ENCODE results near the gene SPIRE1.

Gene SPIRE1

DNA sequence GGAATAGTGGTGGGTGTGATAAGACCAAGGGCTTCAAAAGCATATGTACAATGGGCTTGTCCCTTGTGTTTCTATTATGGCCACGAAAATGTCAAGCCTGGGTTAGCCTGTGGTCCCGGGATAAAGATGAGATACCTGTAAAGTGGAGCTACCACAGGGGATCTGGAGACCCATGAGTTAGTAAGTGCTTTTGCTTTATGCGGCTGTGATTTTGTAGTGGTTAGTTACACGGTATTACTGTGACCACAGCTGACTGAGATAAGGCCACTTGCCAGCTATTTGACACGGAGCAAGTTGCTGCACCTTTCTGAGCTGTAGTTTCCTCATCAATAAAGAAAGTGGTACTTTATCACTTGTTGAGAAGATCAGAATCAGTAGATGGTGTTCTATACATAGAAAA, 150.9 kb downstream of the SPIRE1 start (continued):
- no peak for TF ChIP-seq OSR1 (CRISPR knock-in tag; IDR thresholded peaks at IDR 0.05)
- TF ChIP-seq CSDC2 (CRISPR knock-in tag; IDR thresholded peaks at IDR 0.05), result no peak

- ATAC-seq, result no peak
- TF ChIP-seq ARNTL (CRISPR knock-in tag; IDR thresholded peaks at IDR 0.05; ENCODE audit: borderline replicate concordance, low read depth) (no peak), CSDC2 (CRISPR knock-in tag; IDR thresholded peaks at IDR 0.05) (no peak), OSR1 (CRISPR knock-in tag; IDR thresholded peaks at IDR 0.05) (no peak), ZFP30 (CRISPR knock-in tag; IDR thresholded peaks at IDR 0.05) (no peak), TCF4 (CRISPR knock-in tag; IDR thresholded peaks at IDR 0.05; ENCODE audit: borderline replicate concordance) (no peak), CSRNP3 (CRISPR knock-in tag; IDR thresholded peaks at IDR 0.05) (no peak), ZNF70 (CRISPR knock-in tag; IDR thresholded peaks at IDR 0.05) (no peak), ESRRG (CRISPR knock-in tag; IDR thresholded peaks at IDR 0.05) (no peak), SNAI2 (CRISPR knock-in tag; IDR thresholded peaks at IDR 0.05) (no peak), GLIS3 (CRISPR knock-in tag; IDR thresholded peaks at IDR 0.05) (no peak), ZNF565 (CRISPR knock-in tag; conservative IDR thresholded peaks at IDR 0.05; ENCODE audit: low read depth) (no peak)
- TF ChIP-seq, protein P1, sequence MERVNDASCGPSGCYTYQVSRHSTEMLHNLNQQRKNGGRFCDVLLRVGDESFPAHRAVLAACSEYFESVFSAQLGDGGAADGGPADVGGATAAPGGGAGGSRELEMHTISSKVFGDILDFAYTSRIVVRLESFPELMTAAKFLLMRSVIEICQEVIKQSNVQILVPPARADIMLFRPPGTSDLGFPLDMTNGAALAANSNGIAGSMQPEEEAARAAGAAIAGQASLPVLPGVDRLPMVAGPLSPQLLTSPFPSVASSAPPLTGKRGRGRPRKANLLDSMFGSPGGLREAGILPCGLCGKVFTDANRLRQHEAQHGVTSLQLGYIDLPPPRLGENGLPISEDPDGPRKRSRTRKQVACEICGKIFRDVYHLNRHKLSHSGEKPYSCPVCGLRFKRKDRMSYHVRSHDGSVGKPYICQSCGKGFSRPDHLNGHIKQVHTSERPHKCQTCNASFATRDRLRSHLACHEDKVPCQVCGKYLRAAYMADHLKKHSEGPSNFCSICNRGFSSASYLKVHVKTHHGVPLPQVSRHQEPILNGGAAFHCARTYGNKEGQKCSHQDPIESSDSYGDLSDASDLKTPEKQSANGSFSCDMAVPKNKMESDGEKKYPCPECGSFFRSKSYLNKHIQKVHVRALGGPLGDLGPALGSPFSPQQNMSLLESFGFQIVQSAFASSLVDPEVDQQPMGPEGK (CRISPR knock-in tag; IDR thresholded peaks at IDR 0.05; ENCODE audit: borderline replicate concordance), result no peak
- TF ChIP-seq, protein P2, sequence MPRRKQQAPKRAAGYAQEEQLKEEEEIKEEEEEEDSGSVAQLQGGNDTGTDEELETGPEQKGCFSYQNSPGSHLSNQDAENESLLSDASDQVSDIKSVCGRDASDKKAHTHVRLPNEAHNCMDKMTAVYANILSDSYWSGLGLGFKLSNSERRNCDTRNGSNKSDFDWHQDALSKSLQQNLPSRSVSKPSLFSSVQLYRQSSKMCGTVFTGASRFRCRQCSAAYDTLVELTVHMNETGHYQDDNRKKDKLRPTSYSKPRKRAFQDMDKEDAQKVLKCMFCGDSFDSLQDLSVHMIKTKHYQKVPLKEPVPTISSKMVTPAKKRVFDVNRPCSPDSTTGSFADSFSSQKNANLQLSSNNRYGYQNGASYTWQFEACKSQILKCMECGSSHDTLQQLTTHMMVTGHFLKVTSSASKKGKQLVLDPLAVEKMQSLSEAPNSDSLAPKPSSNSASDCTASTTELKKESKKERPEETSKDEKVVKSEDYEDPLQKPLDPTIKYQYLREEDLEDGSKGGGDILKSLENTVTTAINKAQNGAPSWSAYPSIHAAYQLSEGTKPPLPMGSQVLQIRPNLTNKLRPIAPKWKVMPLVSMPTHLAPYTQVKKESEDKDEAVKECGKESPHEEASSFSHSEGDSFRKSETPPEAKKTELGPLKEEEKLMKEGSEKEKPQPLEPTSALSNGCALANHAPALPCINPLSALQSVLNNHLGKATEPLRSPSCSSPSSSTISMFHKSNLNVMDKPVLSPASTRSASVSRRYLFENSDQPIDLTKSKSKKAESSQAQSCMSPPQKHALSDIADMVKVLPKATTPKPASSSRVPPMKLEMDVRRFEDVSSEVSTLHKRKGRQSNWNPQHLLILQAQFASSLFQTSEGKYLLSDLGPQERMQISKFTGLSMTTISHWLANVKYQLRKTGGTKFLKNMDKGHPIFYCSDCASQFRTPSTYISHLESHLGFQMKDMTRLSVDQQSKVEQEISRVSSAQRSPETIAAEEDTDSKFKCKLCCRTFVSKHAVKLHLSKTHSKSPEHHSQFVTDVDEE (CRISPR knock-in tag; IDR thresholded peaks at IDR 0.05), result no peak
Measured at GRCh38 chr18:12500986-12501385, 156.9 kb downstream of the SPIRE1 start.

DNA sequence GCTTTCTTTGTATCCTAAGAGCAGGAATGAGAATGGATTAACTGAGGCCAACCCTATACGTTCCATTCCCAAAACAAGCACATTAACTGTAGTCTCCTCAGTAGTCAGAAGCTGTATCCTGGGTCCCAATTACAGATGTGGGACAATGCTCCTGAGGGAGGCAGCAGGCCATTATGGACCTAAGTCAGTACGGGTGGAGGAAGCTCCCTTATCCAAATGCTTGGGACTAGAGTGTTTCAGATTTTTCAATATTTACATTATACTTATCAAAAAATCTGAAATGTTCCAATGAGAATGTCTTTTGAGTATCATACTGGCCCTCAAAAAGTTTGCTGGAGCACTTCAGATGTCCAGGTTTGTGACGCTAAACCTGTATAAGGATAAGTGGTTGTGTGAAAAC, 160.1 kb downstream of the SPIRE1 start:
- TF ChIP-seq ZNF565 (CRISPR knock-in tag; conservative IDR thresholded peaks at IDR 0.05; ENCODE audit: low read depth) (no peak), ZFP30 (CRISPR knock-in tag; IDR thresholded peaks at IDR 0.05) (no peak), ZNF8 (CRISPR knock-in tag; IDR thresholded peaks at IDR 0.05) (no peak), PPARA (CRISPR knock-in tag; IDR thresholded peaks at IDR 0.05; ENCODE audit: borderline replicate concordance) (no peak), GLIS3 (CRISPR knock-in tag; IDR thresholded peaks at IDR 0.05) (no peak), RARB (CRISPR knock-in tag; IDR thresholded peaks at IDR 0.05) (no peak), CREB5 (CRISPR knock-in tag; IDR thresholded peaks at IDR 0.05; ENCODE audit: low read depth) (no peak), ESRRG (CRISPR knock-in tag; IDR thresholded peaks at IDR 0.05) (no peak)
- TF ChIP-seq, protein P1 (CRISPR knock-in tag; IDR thresholded peaks at IDR 0.05; ENCODE audit: borderline replicate concordance), result no peak
- TF ChIP-seq, protein P2 (CRISPR knock-in tag; IDR thresholded peaks at IDR 0.05), result no peak
- no peak for ATAC-seq
